Measurements from ENCODE around the gene FAM3A.

The FAM3A gene

DNA sequence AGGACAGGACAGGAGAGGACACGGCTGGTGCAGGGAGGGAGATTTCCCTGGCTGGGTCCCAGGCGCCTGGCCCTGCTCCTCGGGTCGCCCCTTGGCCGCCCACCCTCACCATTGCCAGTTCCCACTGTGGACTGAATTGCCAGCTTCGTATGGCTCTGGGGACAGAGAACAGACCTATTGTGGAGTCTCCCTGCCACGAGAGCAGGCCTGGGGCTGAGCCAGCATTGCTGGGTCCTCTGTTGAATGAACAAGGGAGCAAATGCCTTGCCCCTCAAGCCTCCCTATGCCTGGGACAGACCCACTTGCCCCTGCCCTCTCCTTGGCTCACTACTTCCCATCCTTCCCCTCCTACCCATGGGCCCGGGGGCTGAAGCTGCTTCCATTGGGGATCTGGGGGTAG is 53.6 kb downstream of the FAM3A start:
- no peak for DNase-seq (ENCODE audit: low read depth, low spot score)

DNA sequence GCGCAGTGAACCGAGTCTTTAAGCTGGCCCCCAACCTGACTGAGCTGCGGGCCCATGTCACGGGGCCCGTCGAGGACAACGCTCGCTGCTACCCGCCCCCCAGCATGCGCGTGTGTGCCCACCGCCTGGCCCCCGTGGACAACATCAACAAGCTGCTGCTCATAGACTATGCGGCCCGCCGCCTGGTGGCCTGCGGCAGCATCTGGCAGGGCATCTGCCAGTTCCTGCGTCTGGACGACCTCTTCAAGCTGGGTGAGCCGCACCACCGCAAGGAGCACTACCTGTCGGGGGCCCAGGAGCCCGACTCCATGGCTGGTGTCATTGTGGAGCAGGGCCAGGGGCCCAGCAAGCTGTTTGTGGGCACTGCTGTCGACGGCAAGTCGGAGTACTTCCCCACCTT is 55.7 kb downstream of the FAM3A start:
- no peak for DNase-seq (ENCODE audit: low read depth, low spot score)

DNA sequence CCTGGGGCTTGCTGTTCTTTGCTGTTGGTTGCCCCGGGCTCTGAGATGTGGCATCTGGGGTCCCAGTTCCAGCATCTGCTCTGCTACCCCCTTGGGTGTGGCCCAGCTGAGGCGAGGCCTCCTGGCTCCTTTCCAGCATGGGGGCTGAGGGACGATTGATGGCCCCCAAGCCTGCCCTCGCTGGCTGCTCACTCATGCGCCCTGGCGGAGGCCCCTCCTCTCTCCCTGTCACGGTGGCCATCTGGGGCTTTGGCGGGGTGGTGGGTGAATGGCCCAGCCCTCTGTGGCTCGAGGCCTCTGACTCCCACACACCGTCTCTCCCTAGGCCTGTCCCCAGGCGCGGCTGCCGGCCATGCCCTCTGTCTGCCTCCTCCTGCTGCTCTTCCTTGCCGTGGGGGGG is 56.2 kb downstream of the FAM3A start:
- DNase-seq (ENCODE audit: low read depth, low spot score) = no peak

DNA sequence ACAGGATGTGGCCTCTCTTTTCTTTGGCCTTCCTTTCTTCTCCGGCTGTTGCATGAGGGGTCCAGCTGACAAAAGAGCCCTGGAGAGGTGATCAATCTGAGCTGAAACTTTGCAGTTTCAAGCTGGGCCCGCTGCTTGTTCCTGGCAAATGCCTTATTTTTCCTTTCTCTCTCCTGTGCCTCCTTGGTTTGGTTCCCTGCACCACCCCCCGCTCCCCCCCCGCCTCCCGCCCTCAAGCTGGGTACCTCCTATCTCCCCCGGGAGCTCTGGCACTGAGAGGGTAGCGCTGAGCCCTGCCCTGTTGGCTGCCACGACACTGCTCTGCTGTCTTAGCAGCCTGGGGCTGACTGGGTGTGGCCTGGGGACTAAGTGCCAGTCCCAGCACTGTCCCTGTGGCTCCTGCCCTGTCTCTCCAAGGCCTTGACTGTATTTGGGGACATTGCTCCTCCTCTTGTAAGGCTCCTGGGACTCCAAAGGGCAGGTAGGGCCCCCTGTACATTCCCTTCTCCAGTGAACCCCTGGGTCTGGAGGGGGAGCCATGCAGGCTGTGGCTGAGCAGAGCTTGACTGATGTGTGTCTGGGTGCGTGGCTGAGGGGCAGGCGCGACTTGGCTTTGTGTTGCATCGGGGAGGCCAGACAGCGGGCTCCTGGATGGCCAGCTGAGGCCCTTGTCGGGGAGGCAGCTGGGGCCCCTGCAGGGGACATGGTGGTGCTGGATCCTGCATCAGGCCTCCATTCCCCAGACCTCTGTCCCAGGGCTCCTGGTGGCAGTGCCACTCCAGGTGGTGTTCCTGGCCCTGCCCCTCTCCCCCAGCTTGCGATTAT is 56.9 kb downstream of the FAM3A start:
- no peak for DNase-seq (ENCODE audit: low read depth, low spot score)

DNA sequence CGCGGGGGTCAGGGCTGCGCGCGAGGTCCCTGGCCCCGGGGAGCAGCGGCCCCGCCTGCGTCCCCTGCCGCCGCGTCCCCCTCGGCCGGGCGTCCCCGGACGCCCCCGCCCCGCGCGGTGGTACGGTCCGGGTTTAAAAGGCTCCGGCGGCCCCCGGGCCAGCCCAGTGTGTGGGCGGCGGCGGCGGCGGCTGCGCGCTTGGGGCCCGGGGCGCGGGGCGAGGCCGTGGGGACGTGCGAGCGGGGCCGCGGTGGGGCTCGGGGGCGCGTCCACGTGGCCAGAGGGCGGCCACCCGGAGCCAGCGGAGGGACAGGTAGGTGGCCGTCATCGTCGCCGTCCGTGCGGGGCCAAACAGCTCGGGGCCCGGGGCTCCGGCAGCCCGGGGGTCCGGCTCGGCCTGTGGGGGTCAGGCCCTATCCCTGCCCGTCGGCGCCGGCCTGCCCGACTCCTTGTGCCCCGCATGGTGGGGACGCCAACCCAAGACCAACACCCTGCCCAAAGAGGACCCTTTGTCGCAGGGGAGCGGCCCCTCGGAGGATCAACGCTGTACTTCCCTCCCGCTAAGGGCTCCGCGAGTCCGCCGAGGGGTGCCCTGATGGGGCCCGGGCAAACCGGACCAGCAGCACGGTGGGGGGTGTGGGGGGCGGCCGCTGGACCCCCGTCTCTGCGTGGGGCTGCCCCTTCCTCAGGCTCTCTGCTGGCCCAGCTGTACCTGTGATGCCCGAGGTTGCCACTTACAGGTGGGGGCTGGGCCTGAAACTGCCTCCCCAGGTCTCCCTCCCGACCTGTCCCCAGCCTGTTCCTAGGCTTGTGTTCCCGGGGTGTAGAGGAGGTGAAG is 57.7 kb downstream of the FAM3A start, which contains the start of gene PLXNA3:
Gene PLXNA3, plus strand, starts transcription at position 166 of the 838 bp plus-strand sequence. CDS start 1,903 bp downstream, outside the sequence.
- no peak for DNase-seq (ENCODE audit: low read depth, low spot score)

DNA sequence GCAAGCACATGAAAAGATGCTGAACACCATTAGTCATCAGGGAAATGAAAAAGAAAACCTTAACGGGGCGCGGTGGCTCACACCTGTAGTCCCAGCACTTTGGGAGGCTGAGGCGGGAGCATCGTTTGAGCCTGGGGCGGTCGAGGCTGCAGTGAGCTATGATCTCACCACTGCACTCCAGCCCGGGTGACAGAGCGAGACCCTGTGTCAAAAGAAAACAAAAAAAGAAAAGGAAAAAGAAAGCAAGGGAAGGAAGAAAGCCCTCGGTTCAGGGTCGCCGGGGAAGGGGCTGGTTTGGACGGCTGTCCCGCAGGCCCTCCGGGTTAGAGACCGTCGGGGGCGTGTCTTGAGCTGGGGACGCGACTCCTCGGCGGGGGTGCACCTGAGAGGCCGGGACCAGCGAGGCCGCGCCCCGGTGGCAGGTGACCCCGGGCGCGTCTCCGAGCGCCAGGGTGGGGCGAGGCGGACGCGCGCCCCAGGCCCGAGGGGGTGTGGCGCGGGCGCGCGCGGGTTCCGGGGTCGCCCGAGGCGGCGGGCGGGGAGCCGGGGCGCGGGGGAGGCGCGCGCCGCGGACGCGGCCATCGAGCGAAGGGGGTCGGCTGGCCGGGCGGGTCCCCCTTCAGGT is 58.4 kb downstream of the FAM3A start:
- no peak for DNase-seq (ENCODE audit: low read depth, low spot score)
